HEK293 (cell line): ENCODE measurements around the gene ZNF747.

ENCODE experiments used
- PRDM4 ChIP-seq: fragments of 450-650 bp; formaldehyde crosslinking; IDR thresholded peaks from 2 replicates; pipeline ENCODE4 v1.5.1; 2017; ENCODE audit warnings: missing biosample characterization, missing genetic modification characterization
- RBAK ChIP-seq: fragments of 450-650 bp; formaldehyde crosslinking; IDR thresholded peaks from 2 replicates; pipeline ENCODE4 v1.5.1; 2016; ENCODE audit warnings: missing biosample characterization, missing genetic modification characterization
- SP7 ChIP-seq: fragments of 450-650 bp; formaldehyde crosslinking; IDR thresholded peaks from 2 replicates; pipeline ENCODE4 v1.5.1; 2016; ENCODE audit warnings: missing biosample characterization, missing genetic modification characterization
- TRIM28 ChIP-seq: IDR thresholded peaks from 2 replicates; pipeline ENCODE4 v1.6.1; 2011; ENCODE audit warnings: low read length, control low read depth, borderline replicate concordance
- YY1 ChIP-seq: fragments of 450-650 bp; formaldehyde crosslinking; IDR thresholded peaks from 2 replicates; pipeline ENCODE4 v1.5.1; 2018; ENCODE audit warnings: missing biosample characterization, missing genetic modification characterization
- ZBTB49 ChIP-seq: fragments of 450-650 bp; formaldehyde crosslinking; IDR thresholded peaks from 2 replicates; pipeline ENCODE4 v1.5.1; 2016; ENCODE audit warnings: missing biosample characterization, missing genetic modification characterization, low read depth
- ZBTB6 ChIP-seq: fragments of 450-650 bp; formaldehyde crosslinking; IDR thresholded peaks from 2 replicates; pipeline ENCODE4 v1.5.1; 2017; ENCODE audit warnings: missing biosample characterization, missing genetic modification characterization
- ZFP69B ChIP-seq: fragments of 450-650 bp; formaldehyde crosslinking; IDR thresholded peaks from 2 replicates; pipeline ENCODE4 v1.5.1; 2016; ENCODE audit warnings: missing biosample characterization, missing genetic modification characterization
- ZIC2 ChIP-seq: fragments of 450-650 bp; formaldehyde crosslinking; IDR thresholded peaks from 2 replicates; pipeline ENCODE4 v1.5.1; 2016; ENCODE audit warnings: missing biosample characterization, missing genetic modification characterization
- ZNF16 ChIP-seq: fragments of 450-650 bp; formaldehyde crosslinking; IDR thresholded peaks from 2 replicates; pipeline ENCODE4 v1.5.1; 2016; ENCODE audit warnings: low read depth, missing biosample characterization, missing genetic modification characterization
- ZNF202 ChIP-seq: fragments of 450-650 bp; formaldehyde crosslinking; IDR thresholded peaks from 2 replicates; pipeline ENCODE4 v1.5.1; 2016; ENCODE audit warnings: missing biosample characterization, missing genetic modification characterization, borderline replicate concordance
- ZNF223 ChIP-seq: fragments of 450-650 bp; formaldehyde crosslinking; IDR thresholded peaks from 2 replicates; pipeline ENCODE4 v1.5.1; 2016; ENCODE audit warnings: missing biosample characterization, missing genetic modification characterization
- ZNF239 ChIP-seq: fragments of 450-650 bp; formaldehyde crosslinking; IDR thresholded peaks from 2 replicates; pipeline ENCODE4 v1.5.1; 2016; ENCODE audit warnings: missing biosample characterization, missing genetic modification characterization
- ZNF24 ChIP-seq: fragments of 450-650 bp; formaldehyde crosslinking; IDR thresholded peaks from 2 replicates; pipeline ENCODE4 v1.5.1; 2016; ENCODE audit warnings: missing biosample characterization, missing genetic modification characterization
- ZNF274 ChIP-seq, 2 experiments: fragments of 200-500 bp in 1 of 2; fragments of 450-650 bp in 1 of 2; sonication (Bioruptor generic) in 1 of 2; formaldehyde crosslinking in 1 of 2; IDR thresholded peaks; 2 replicates each; pipeline versions ENCODE4 v1.5.1 to v1.6.1; 2014 to 2016; ENCODE audit warnings: borderline replicate concordance in 1 of 2, inconsistent platforms in 1 of 2, low read length in 1 of 2, missing biosample characterization in 1 of 2, missing genetic modification characterization in 1 of 2
- ZNF311 ChIP-seq: fragments of 450-650 bp; formaldehyde crosslinking; IDR thresholded peaks from 2 replicates; pipeline ENCODE4 v1.5.1; 2017; ENCODE audit warnings: missing biosample characterization, missing genetic modification characterization, borderline replicate concordance
- ZNF354C ChIP-seq: fragments of 450-650 bp; formaldehyde crosslinking; IDR thresholded peaks from 2 replicates; pipeline ENCODE4 v1.5.1; 2016; ENCODE audit warnings: missing biosample characterization, missing genetic modification characterization, low read depth, borderline replicate concordance
- ZNF48 ChIP-seq: fragments of 450-650 bp; formaldehyde crosslinking; IDR thresholded peaks from 2 replicates; pipeline ENCODE4 v1.5.1; 2016; ENCODE audit warnings: missing biosample characterization, missing genetic modification characterization
- ZNF530 ChIP-seq: fragments of 450-650 bp; formaldehyde crosslinking; IDR thresholded peaks from 2 replicates; pipeline ENCODE4 v1.5.1; 2016; ENCODE audit warnings: low read depth, missing biosample characterization, missing genetic modification characterization
- ZNF548 ChIP-seq: fragments of 450-650 bp; formaldehyde crosslinking; IDR thresholded peaks from 2 replicates; pipeline ENCODE4 v1.5.1; 2016; ENCODE audit warnings: missing biosample characterization, missing genetic modification characterization
- ZNF549 ChIP-seq: fragments of 450-650 bp; IDR thresholded peaks from 2 replicates; pipeline ENCODE4 v1.5.1; 2018; ENCODE audit warnings: missing biosample characterization, missing genetic modification characterization, mild to moderate bottlenecking, inconsistent platforms, moderate library complexity
- ZNF596 ChIP-seq: fragments of 450-650 bp; IDR thresholded peaks from 2 replicates; pipeline ENCODE4 v1.5.0; 2018; ENCODE audit warnings: missing biosample characterization, mild to moderate bottlenecking, missing genetic modification characterization, moderate library complexity
- ZNF621 ChIP-seq: fragments of 450-650 bp; formaldehyde crosslinking; IDR thresholded peaks from 2 replicates; pipeline ENCODE4 v1.5.1; 2017; ENCODE audit warnings: missing biosample characterization, missing genetic modification characterization
- ZNF677 ChIP-seq: fragments of 450-650 bp; IDR thresholded peaks from 2 replicates; pipeline ENCODE4 v1.5.0; 2018; ENCODE audit warnings: missing biosample characterization, mild to moderate bottlenecking, missing genetic modification characterization, moderate library complexity
- ZNF776 ChIP-seq: fragments of 450-650 bp; formaldehyde crosslinking; IDR thresholded peaks from 2 replicates; pipeline ENCODE4 v1.5.0; 2017; ENCODE audit warnings: missing biosample characterization, missing genetic modification characterization, borderline replicate concordance
- ZNF843 ChIP-seq: fragments of 450-650 bp; formaldehyde crosslinking; IDR thresholded peaks from 2 replicates; pipeline ENCODE4 v1.5.1; 2016; ENCODE audit warnings: missing biosample characterization, missing genetic modification characterization
- ZSCAN30 ChIP-seq: fragments of 450-650 bp; IDR thresholded peaks from 2 replicates; pipeline ENCODE4 v1.5.1; 2018; ENCODE audit warnings: missing biosample characterization, mild to moderate bottlenecking, missing genetic modification characterization, moderate library complexity
- ZXDB ChIP-seq: fragments of 450-650 bp; formaldehyde crosslinking; IDR thresholded peaks from 2 replicates; pipeline ENCODE4 v1.5.1; 2016; ENCODE audit warnings: missing biosample characterization, missing genetic modification characterization
- TF ChIP-seq, protein P1 (sequence below): fragments of 450-650 bp; formaldehyde crosslinking; IDR thresholded peaks from 2 replicates; pipeline ENCODE4 v1.5.1; 2016; ENCODE audit warnings: missing biosample characterization, missing genetic modification characterization
- TF ChIP-seq, protein P2 (sequence below): fragments of 450-650 bp; formaldehyde crosslinking; IDR thresholded peaks from 2 replicates; pipeline ENCODE4 v1.5.1; 2016; ENCODE audit warnings: missing biosample characterization, missing genetic modification characterization

The ZNF747 gene

DNA sequence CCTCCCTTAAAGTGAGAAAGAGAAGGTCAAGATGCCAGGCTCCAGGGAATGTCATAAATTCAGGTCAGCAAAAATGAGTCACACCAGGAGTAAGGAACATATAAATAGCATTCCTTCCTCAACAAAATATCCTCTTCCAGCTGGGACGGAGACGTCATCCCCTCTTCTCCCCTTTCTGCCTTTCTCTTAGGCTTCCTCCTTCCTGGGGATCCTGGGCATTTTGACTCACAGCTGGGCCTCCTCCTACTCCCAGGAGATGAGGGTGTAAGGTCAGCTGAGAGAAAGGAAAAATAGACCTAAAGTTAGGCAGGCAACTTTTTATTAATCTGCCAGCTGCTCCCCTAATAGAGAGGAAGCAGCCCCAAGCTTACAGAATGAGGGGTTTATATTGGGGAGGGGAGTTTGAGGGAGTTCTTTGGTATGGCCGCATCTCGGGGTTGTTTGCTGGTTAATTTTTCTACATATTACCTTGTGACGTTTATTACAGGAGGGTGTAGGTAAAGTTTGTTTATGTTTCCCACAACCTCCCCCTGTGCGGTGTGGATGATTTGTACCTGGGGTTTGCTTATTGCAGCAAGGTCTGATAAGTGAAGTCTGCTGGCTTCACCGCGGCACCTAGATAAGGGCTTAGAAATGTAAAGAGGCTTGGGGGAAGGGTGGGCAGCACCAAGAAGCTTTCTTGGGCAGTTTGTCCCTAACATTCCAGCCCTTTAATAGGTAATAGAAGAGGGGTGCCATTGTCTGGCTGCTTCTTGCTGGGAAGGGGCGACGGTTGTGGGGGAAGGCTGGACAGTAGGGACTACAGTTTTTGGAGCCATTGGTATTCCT lies 7.1 kb upstream of the ZNF747 start (continued):
- no peak for TF ChIP-seq TRIM28
- no peak for TF ChIP-seq ZBTB6 (tag by site-specific recombination)
- no peak for TF ChIP-seq ZSCAN30
- TF ChIP-seq ZNF530 (tag by site-specific recombination), result no peak
- no peak for TF ChIP-seq ZBTB49 (tag by site-specific recombination)
- no peak for TF ChIP-seq ZNF223 (tag by site-specific recombination)
- TF ChIP-seq ZNF548 (tag by site-specific recombination), result no peak
- TF ChIP-seq ZNF24 (tag by site-specific recombination), result no peak; the same call in 1 of the 2 replicates
- no peak for TF ChIP-seq ZNF677 (tag by site-specific recombination)
- no peak for TF ChIP-seq ZNF621
- TF ChIP-seq ZNF239 (tag by site-specific recombination), result no peak
- no peak for TF ChIP-seq ZNF16 (tag by site-specific recombination)
- TF ChIP-seq ZFP69B (tag by site-specific recombination), result no peak
- TF ChIP-seq, protein P1, sequence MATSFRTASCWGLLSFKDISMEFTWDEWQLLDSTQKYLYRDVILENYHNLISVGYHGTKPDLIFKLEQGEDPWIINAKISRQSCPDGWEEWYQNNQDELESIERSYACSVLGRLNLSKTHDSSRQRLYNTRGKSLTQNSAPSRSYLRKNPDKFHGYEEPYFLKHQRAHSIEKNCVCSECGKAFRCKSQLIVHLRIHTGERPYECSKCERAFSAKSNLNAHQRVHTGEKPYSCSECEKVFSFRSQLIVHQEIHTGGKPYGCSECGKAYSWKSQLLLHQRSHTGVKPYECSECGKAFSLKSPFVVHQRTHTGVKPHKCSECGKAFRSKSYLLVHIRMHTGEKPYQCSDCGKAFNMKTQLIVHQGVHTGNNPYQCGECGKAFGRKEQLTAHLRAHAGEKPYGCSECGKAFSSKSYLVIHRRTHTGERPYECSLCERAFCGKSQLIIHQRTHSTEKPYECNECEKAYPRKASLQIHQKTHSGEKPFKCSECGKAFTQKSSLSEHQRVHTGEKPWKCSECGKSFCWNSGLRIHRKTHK (tag by site-specific recombination), result no peak
- no peak for TF ChIP-seq RBAK (tag by site-specific recombination)
- TF ChIP-seq ZNF776 (tag by site-specific recombination), result no peak
- TF ChIP-seq, protein P2, sequence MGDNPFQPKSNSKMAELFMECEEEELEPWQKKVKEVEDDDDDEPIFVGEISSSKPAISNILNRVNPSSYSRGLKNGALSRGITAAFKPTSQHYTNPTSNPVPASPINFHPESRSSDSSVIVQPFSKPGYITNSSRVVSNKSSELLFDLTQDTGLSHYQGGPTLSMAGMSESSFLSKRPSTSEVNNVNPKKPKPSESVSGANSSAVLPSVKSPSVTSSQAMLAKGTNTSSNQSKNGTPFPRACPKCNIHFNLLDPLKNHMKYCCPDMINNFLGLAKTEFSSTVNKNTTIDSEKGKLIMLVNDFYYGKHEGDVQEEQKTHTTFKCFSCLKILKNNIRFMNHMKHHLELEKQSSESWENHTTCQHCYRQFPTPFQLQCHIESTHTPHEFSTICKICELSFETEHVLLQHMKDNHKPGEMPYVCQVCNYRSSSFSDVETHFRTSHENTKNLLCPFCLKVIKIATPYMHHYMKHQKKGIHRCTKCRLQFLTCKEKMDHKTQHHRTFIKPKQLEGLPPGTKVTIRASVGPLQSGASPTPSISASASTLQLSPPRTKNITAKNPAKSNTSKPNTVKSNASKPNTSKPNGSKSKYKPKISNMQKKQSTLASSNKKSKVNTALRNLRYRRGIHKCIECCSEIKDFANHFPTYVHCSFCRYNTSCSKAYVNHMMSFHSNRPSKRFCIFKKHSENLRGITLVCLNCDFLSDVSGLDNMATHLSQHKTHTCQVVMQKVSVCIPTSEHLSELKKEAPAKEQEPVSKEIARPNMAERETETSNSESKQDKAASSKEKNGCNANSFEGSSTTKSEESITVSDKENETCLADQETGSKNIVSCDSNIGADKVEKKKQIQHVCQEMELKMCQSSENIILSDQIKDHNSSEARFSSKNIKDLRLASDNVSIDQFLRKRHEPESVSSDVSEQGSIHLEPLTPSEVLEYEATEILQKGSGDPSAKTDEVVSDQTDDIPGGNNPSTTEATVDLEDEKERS (tag by site-specific recombination), result no peak
- TF ChIP-seq YY1 (tag by site-specific recombination), result no peak
- TF ChIP-seq ZNF354C (tag by site-specific recombination), result no peak
- TF ChIP-seq ZNF596 (tag by site-specific recombination), result no peak
- TF ChIP-seq ZNF274 (IDR thresholded peaks at IDR 0.05; ENCODE audit: low read length), result no peak
- no peak for TF ChIP-seq ZNF274 (tag by site-specific recombination; IDR thresholded peaks at IDR 0.05; ENCODE audit: borderline replicate concordance)
- peak; percentile 43 for TF ChIP-seq SP7 (tag by site-specific recombination)
- TF ChIP-seq ZXDB (tag by site-specific recombination), result peak; percentile 13; the same call in 1 of the 2 replicates
- TF ChIP-seq ZIC2 (tag by site-specific recombination), result peak; percentile 76
- TF ChIP-seq ZNF48 (tag by site-specific recombination), result no peak
- no peak for TF ChIP-seq ZNF843
- no peak for TF ChIP-seq PRDM4 (tag by site-specific recombination)
- no peak for TF ChIP-seq ZNF549 (tag by site-specific recombination)
- TF ChIP-seq ZNF311 (tag by site-specific recombination), result no peak
- TF ChIP-seq ZNF202 (tag by site-specific recombination), result no peak
